GM18498 (cell line): Measurements from ENCODE around the gene SIKE1.
A peak's percentile ranks its signal among the peaks of the same experiment; 100 is the strongest.
"Not testable (repeated sequence)": the region's sequence is repeated elsewhere in the genome, so short reads cannot be mapped to it uniquely, and the experiment has no call there.

Experiments
- ATAC-seq: cut with Tn5 transposase; IDR thresholded peaks from one replicate; pipeline ENCODE4 v1.9.1; 2021; ENCODE audit warnings: mild to moderate bottlenecking, moderate library complexity; ENCODE audit not compliant: unreplicated experiment

Gene SIKE1

GRCh38 chr1:114756009-114756892 is 24.2 kb downstream of the SIKE1 start:
- peak; percentile 47 for ATAC-seq

- ATAC-seq, result no peak
Observed at GRCh38 chr1:114755006-114755931, 25.2 kb downstream of the SIKE1 start.

- not testable (repeated sequence) for ATAC-seq
Observed at GRCh38 chr1:114753702-114754101, 26.8 kb downstream of the SIKE1 start.

- ATAC-seq, result no peak
Observed at GRCh38 chr1:114753143-114753542, 27.3 kb downstream of the SIKE1 start.

GRCh38 chr1:114750780-114751179 is 29.7 kb downstream of the SIKE1 start:
- no peak for ATAC-seq

- ATAC-seq, result no peak
Observed at GRCh38 chr1:114749835-114750234, 30.6 kb downstream of the SIKE1 start.

- ATAC-seq, result no peak
Observed at GRCh38 chr1:114746450-114747121, 33.9 kb downstream of the SIKE1 start.

- ATAC-seq, result no peak
Observed at GRCh38 chr1:114745291-114745690, 35.2 kb downstream of the SIKE1 start.

GRCh38 chr1:114741963-114742746 is 38.3 kb downstream of the SIKE1 start:
- no peak for ATAC-seq

GRCh38 chr1:114740331-114740730 is 40.2 kb downstream of the SIKE1 start:
- ATAC-seq, result no peak

GRCh38 chr1:114737314-114737849 is 43.1 kb downstream of the SIKE1 start:
- no peak for ATAC-seq

GRCh38 chr1:114735479-114735878 is 45.0 kb downstream of the SIKE1 start:
- ATAC-seq, result no peak

GRCh38 chr1:114729782-114730181 is 50.7 kb downstream of the SIKE1 start:
- no peak for ATAC-seq

- ATAC-seq, result no peak
Observed at GRCh38 chr1:114728553-114728952, 51.9 kb downstream of the SIKE1 start.

- ATAC-seq, result no peak
Observed at GRCh38 chr1:114725230-114725629, 55.3 kb downstream of the SIKE1 start.

GRCh38 chr1:114723915-114724314 is 56.6 kb downstream of the SIKE1 start:
- ATAC-seq, result no peak

GRCh38 chr1:114723457-114723856 is 57.0 kb downstream of the SIKE1 start:
- ATAC-seq, result no peak

- no peak for ATAC-seq
Observed at GRCh38 chr1:114720492-114720891, 60.0 kb downstream of the SIKE1 start.
